Psoas muscle (tissue), 8 donors: ENCODE results near the gene GRID1. TPM values are rescaled to one million over a fixed set of nuclear protein-coding genes. Genes with fewer than 3 reads are reported as not detected.

ENCODE experiments used
- ATAC-seq, 4 donors: fragments of 200-7000 bp; cut with Tn5 transposase; one replicate each; pipeline ENCODE4 v1.9.1; 2020; ENCODE audit warnings: moderate library complexity in 3 of 4, mild to moderate bottlenecking in 2 of 4
- DNase-seq, 2 donors: peaks; one replicate each; pipeline ENCODE4 v3.0.0-alpha.2; 2020
- H3K27ac ChIP-seq: fragments of 200-600 bp; one replicate; pipeline ENCODE4 v1.8.0; 2022
- H3K27me3 ChIP-seq, 3 donors: fragments of 200-600 bp in 1 of 3; one replicate each; pipeline versions ENCODE4 v1.6.1 to v1.8.0; 2013 to 2022; ENCODE audit warnings: low read length in 2 of 3, mild to moderate bottlenecking in 2 of 3, moderate library complexity in 1 of 3; ENCODE audit not compliant: insufficient read depth in 3 of 3
- H3K36me3 ChIP-seq, 2 donors: fragments of 200-600 bp in 1 of 2; one replicate each; pipeline versions ENCODE4 v1.6.1 to v1.8.0; 2013 to 2022; ENCODE audit warnings: low read depth in 1 of 2, mild to moderate bottlenecking in 1 of 2, moderate library complexity in 1 of 2; ENCODE audit not compliant: insufficient read depth in 1 of 2
- H3K4me1 ChIP-seq: fragments of 200-600 bp; one replicate; pipeline ENCODE4 v1.8.0; 2022
- H3K4me3 ChIP-seq: fragments of 200-600 bp; one replicate; pipeline ENCODE4 v1.8.0; 2022; ENCODE audit warnings: mild to moderate bottlenecking
- H3K9me3 ChIP-seq: fragments of 200-600 bp; one replicate; pipeline ENCODE4 v1.8.0; 2022
- CTCF ChIP-seq: fragments of 200-600 bp; IDR thresholded peaks from one replicate; pipeline ENCODE4 v1.8.0; 2022; ENCODE audit warnings: antibody characterized with exemption
- WGBS, 3 donors: extraction: QIAGEN DNeasy Blood & Tissue Kit; methylation state at CpG; one replicate each; pipeline versions ENCODE4 v1.1.6 to v1.1.7; 2013; 5-methylcytosine and 5-hydroxymethylcytosine counted together
- intact Hi-C, 2 donors: fragments of 100-400 bp; cut with DNase I; formaldehyde crosslinking; loops; one replicate each; pipeline versions ENCODE4 v1.11.0 to v1.14.2; 2022
- polyA plus RNA-seq, 3 donors: library from polyadenylated mRNA; stranded (reverse); fragments of 200-250 nt; gene quantifications; one replicate each; pipeline ENCODE4 v1.2.3, GENCODE V29; 2013
- total RNA-seq, 4 donors: library from RNA; stranded (reverse); fragmentation: NEBNext Ultra II Directional in 2 of 4; extraction: Animal tissue kit (Norgen Biotek cat#: 25700) in 2 of 4; gene quantifications; one replicate each; pipeline versions ENCODE4 v1.2.1 to v1.2.4, GENCODE V29; 2021 to 2023
- donor health status: healthy with polysubstance abuse.
- donor health status: DM: no; HTN: no; CAD: no; lungs with moderate emphysema.
- donor health status: Bipolar disorder and iron deficiency.
- donor health status: healthy.
- donor health status: DM: yes; HTN: yes; CAD: no.
- donor health status: DM: no; HTN: no; CAD: no.
- donor health status: DM: no; HTN: no; CAD: no.
- donor health status: DM: yes; HTN: yes; CAD: no.

GRID1 gene
- total and polyA plus RNA-seq, 7 donors = 0.17 to 0.56 (median 0.24) TPM

- Histone ChIP-seq H3K9me3 (no peaks in the 10 kb centered on the region), H3K4me3 (no peak overlapping the region), H3K27ac (no peak overlapping the region), H3K27me3 (peaks cover 0 to 1% (median 0%) of the 10 kb centered on the region in 3 donors), H3K36me3 (no peaks in the 10 kb centered on the region), H3K4me1 (no peaks in the 10 kb centered on the region)
- DNase-seq = no peak
- no peak for ATAC-seq
- WGBS, 3 donors = 89 to 94% (median 90%) methylated on average over 4 of the region's 4 CpGs
- intact Hi-C loops = no loop called here
- TF ChIP-seq CTCF = no peak
Measured at GRCh38 chr10:86222336-86222650, 144.3 kb downstream of the GRID1 start.

GRCh38 chr10:86221442-86222335, 144.9 kb downstream of the GRID1 start:
- Histone ChIP-seq H3K9me3 (no peaks in the 10 kb centered on the region), H3K4me1 (no peaks in the 10 kb centered on the region), H3K27ac (no peak overlapping the region), H3K36me3 (no peaks in the 10 kb centered on the region), H3K4me3 (no peak overlapping the region), H3K27me3 (no peaks in the 10 kb centered on the region)
- intact Hi-C loops = no loop called here
- no peak for TF ChIP-seq CTCF
- DNase-seq (no peak), ATAC-seq (no peak)
- 65 to 81% (median 70%) methylated on average over 6 to 7 of the region's 7 CpGs for WGBS, 3 donors

- no peaks in the 10 kb centered on the region for H3K36me3 ChIP-seq
Measured at GRCh38 chr10:86220626-86221025, 146.0 kb downstream of the GRID1 start.

GRCh38 chr10:86219271-86219670, 147.3 kb downstream of the GRID1 start:
- Histone ChIP-seq H3K9me3 (no peaks in the 10 kb centered on the region), H3K27me3 (no peaks in the 10 kb centered on the region), H3K27ac (no peak overlapping the region), H3K4me3 (no peak overlapping the region), H3K36me3 (no peaks in the 10 kb centered on the region), H3K4me1 (no peaks in the 10 kb centered on the region)
- no peak for TF ChIP-seq CTCF
- 68 to 83% (median 74%) methylated on average over 8 of the region's 8 CpGs for WGBS, 3 donors
- intact Hi-C loops = no loop called here
- ATAC-seq (no peak), DNase-seq (no peak)

More at GRCh38 chr10:86220626-86221025, 146.0 kb downstream of the GRID1 start:
- Histone ChIP-seq H3K9me3 (no peaks in the 10 kb centered on the region), H3K4me3 (no peak overlapping the region), H3K27ac (no peak overlapping the region), H3K27me3 (no peaks in the 10 kb centered on the region), H3K4me1 (no peaks in the 10 kb centered on the region)
- DNase-seq (no peak), ATAC-seq (no peak)
- intact Hi-C loops = no loop called here
- WGBS, 3 donors = 69 to 78% (median 73%) methylated on average over 6 of the region's 6 CpGs
- TF ChIP-seq CTCF = no peak
